Rectal smooth muscle tissue (tissue), 1 donor: ENCODE data around the gene TMEM72.

Experiments used
- H3K27ac ChIP-seq: one replicate; pipeline ENCODE4 v1.7.0; 2013; ENCODE audit warnings: low read depth, low read length, inconsistent platforms
- H3K27me3 ChIP-seq: one replicate; pipeline ENCODE4 v1.7.0; 2013; ENCODE audit warnings: low read length; ENCODE audit not compliant: control insufficient read depth, insufficient read depth
- H3K36me3 ChIP-seq: one replicate; pipeline ENCODE4 v1.7.0; 2013; ENCODE audit warnings: low read length; ENCODE audit not compliant: control insufficient read depth, insufficient read depth
- H3K4me1 ChIP-seq: one replicate; pipeline ENCODE4 v1.7.0; 2013; ENCODE audit warnings: low read length; ENCODE audit not compliant: control insufficient read depth, insufficient read depth
- H3K4me3 ChIP-seq: one replicate; pipeline ENCODE4 v1.7.0; 2013; ENCODE audit warnings: low read length
- H3K9ac ChIP-seq: one replicate; pipeline ENCODE4 v1.7.0; 2013; ENCODE audit warnings: low read length

The TMEM72 gene

DNA sequence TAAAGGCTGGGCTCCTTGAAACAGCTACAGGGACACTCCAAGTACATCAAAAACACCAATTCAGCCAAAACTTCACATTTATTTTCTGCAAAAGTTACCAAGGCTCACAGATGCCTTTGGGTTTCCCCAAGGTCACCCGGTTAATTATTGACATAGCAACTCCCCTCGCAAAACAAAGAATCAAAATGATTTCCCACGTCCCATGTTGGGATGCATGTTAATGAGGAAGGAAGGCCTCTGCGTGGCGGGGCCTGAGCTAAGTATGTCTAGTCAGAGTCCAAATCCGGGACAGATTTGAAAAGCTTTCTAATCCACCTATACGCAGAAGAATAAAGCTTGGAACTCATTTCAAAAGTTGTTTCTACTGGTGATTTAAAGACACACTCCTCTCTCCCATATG is 535 bp upstream of the TMEM72 start:
- Histone ChIP-seq H3K27me3 (no peaks in the 10 kb centered on the region), H3K27ac (no peak overlapping the region), H3K9ac (peak overlapping the region; percentile 3), H3K4me1 (no peaks in the 10 kb centered on the region), H3K4me3 (no peak overlapping the region), H3K36me3 (no peaks in the 10 kb centered on the region)

DNA sequence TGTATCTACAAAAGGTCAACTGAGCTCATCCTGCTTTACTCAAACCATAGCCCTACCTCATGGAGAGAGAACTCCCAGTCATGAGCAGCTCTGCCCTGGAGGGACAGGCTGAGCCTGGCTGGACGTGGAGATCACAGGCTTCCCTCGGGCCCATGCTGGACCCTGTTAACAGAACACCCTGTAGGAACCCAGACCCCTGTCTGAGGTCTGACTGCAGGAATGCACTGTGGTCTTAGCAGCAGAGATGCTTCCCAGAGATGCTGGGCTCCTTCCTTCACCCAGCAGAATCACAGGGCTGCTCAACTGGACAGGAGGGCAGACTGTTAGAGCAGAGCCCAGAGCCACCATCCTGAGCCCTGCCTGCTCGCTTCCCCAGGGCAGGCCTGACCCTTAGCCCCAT is 814 bp downstream of the TMEM72 start:
- no peak overlapping the region for H3K9ac ChIP-seq
- no peaks in the 10 kb centered on the region for H3K4me1 ChIP-seq
- no peaks in the 10 kb centered on the region for H3K27me3 ChIP-seq
- H3K4me3 ChIP-seq, result no peak overlapping the region
- no peaks in the 10 kb centered on the region for H3K36me3 ChIP-seq
- no peak overlapping the region for H3K27ac ChIP-seq

DNA sequence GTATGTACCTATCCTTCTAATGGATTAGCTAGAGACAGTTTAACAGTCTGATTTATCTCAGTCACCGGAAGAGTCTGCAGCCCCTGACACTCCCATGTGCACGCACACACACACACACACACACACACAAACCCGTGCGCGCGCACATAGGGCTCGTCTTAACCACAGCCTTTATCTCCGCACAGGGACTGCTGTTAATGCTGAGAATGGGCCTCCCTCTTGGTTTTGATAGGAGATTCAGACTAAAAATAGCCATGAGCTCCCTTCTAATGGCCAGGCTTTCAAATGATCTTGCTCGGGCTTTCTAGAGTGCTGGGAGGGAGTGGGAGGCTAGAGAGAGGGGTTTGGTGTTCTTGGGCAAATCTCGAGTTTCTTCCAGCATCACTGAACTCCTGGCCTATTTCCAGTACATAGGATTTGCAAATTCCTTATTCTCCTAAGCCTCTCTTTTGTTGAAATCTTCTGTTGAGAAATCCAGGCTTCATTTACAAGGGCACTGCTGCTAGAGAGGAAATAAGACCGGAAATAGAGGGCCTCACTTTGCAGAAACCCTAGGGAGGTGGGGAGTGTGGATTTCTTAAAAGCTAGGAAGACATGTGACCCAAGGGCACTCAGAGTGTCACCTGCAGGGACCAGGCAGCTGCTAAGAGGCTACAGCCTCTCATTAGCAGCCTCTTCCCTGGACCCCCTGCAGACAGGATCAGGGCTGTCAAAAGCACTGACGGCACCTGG is 2.4 kb downstream of the TMEM72 start:
- Histone ChIP-seq H3K27me3 (no peaks in the 10 kb centered on the region), H3K36me3 (no peaks in the 10 kb centered on the region), H3K4me3 (no peak overlapping the region), H3K9ac (no peak overlapping the region), H3K4me1 (no peaks in the 10 kb centered on the region), H3K27ac (no peak overlapping the region)

DNA sequence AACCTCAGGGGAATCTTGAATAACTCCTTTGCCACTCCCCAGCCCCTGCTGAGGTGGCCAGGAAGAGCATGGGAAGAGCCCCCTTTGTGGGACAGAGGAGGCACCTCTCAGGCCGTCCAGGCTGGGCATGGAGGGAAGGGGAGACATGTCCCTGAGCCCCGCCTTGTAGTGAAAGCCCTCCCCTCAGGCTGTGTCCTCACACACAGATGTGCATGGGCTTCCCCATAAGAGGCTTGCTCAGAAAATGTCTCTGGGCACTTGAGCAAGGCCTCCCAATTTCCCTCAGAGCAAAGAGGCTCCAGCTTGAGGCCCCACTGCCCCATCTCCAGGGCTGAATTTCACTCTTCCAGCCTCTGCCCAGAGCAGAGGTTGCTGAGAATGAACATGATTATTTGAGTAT is 3.8 kb downstream of the TMEM72 start:
- H3K4me3 ChIP-seq, result no peak overlapping the region

DNA sequence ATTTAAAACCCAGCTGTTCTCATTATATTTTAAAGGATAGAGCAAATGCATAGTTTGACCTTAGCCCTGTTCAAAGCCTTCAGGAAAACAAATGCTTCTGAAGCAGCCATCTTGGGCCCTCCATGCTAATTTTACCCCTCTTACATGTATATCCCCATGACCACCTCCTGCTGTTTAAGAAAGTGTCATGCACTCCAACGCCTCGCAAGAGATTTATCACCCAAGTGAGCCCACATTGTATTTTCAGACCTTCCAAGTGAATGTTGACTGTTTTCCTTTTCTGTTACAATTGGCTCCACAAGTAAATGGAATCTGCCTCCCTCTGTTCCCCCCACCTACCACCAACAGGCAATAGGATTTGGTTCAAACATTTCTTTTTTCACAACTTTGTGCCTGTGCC is 5.3 kb downstream of the TMEM72 start:
- no peaks in the 10 kb centered on the region for H3K36me3 ChIP-seq
- no peaks in the 10 kb centered on the region for H3K27me3 ChIP-seq
- no peak overlapping the region for H3K4me3 ChIP-seq
- no peak overlapping the region for H3K27ac ChIP-seq
- no peaks in the 10 kb centered on the region for H3K4me1 ChIP-seq
- H3K9ac ChIP-seq, result no peak overlapping the region

More for the DNA sequence above, 3.8 kb downstream of the TMEM72 start:
- H3K27me3 ChIP-seq, result no peaks in the 10 kb centered on the region
- no peak overlapping the region for H3K27ac ChIP-seq
- no peaks in the 10 kb centered on the region for H3K36me3 ChIP-seq
- no peaks in the 10 kb centered on the region for H3K4me1 ChIP-seq
- H3K9ac ChIP-seq, result no peak overlapping the region

DNA sequence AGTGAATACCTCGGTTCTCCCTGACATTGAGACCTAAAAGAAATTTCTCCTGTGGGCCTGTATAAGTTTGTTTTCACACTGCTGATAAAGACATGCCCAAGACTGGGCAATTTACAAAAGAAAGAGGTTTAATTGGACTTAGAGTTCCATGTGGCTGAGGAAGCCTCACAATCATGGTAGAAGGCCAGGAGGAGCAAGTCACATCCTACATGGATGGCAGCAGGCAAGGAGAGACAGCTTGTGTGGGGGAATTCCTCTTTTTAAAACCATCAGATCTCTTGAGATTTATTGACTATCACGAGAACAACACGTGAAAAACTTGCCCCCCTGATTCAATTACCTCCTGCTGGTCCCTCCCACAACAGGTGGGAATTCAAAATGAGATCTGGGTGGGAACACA is 6.7 kb downstream of the TMEM72 start:
- Histone ChIP-seq H3K4me3 (no peak overlapping the region), H3K27me3 (no peaks in the 10 kb centered on the region), H3K27ac (no peak overlapping the region), H3K4me1 (no peaks in the 10 kb centered on the region), H3K36me3 (no peaks in the 10 kb centered on the region), H3K9ac (no peak overlapping the region)

DNA sequence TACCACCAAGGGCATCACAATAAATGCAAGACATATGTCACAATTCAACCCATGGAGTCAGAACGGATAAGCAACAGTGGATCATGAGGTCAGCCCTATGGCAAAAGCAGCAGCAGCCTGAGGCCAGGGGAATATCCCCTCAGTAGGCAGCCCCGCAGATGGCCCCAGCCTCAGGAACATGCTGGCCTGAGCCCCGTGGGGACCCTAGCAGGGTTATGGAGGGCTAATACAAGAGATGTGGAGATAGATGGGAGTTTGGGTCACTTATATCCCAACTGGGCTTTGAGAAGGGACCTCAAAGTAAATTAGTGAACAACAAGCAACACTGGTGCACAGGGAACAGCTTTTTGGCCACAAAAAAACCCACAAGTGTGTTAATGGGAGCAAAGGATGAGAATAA is 9.1 kb downstream of the TMEM72 start:
- Histone ChIP-seq H3K9ac (no peak overlapping the region), H3K27me3 (no peaks in the 10 kb centered on the region), H3K4me3 (no peak overlapping the region), H3K36me3 (no peaks in the 10 kb centered on the region), H3K4me1 (no peaks in the 10 kb centered on the region), H3K27ac (no peak overlapping the region)

DNA sequence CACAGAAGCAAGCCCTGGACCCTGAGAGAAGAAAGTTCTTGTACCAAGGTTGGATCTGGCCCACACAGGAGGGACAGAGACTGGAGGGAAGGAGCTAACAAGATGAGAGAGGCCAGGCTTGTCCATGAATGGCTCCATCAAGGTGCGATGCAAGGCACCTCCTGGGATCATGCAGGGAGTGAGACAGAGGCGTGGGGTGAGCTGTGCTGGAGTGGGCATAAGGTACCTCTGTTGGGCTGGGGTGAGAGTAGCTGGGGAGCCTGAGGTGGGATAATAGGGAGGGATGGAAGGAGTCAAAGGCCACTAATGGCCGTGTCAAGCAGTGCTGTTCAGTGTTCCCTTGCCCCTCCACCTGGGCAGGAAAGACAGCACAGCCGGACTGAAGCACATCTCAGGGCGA is 9.9 kb downstream of the TMEM72 start:
- no peaks in the 10 kb centered on the region for H3K36me3 ChIP-seq
- no peak overlapping the region for H3K9ac ChIP-seq
- H3K27ac ChIP-seq, result no peak overlapping the region
- H3K27me3 ChIP-seq, result no peaks in the 10 kb centered on the region
- no peaks in the 10 kb centered on the region for H3K4me1 ChIP-seq
- H3K4me3 ChIP-seq, result no peak overlapping the region

DNA sequence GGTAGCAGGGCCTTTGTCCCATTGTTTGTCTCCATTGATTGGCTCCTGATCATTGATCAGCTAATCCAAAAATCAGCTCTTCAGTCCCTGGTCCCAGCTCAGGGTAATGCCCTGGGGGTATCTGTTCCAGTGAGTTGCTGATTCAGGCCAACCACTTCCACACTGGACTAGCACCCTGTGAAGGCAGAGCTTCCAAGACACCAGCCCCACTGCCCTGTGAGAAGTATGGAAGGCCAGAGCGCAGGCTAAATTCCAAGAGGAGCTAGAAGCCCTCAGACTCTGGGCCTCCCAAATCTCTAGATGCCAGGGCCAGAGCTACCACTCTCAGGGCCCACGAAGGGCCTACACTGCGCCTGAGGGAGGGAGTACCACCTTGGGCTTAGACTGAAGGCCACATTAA is 10.4 kb downstream of the TMEM72 start:
- H3K4me3 ChIP-seq, result no peak overlapping the region
- no peaks in the 10 kb centered on the region for H3K27me3 ChIP-seq
- no peak overlapping the region for H3K9ac ChIP-seq
- no peaks in the 10 kb centered on the region for H3K4me1 ChIP-seq
- no peaks in the 10 kb centered on the region for H3K36me3 ChIP-seq
- no peak overlapping the region for H3K27ac ChIP-seq

DNA sequence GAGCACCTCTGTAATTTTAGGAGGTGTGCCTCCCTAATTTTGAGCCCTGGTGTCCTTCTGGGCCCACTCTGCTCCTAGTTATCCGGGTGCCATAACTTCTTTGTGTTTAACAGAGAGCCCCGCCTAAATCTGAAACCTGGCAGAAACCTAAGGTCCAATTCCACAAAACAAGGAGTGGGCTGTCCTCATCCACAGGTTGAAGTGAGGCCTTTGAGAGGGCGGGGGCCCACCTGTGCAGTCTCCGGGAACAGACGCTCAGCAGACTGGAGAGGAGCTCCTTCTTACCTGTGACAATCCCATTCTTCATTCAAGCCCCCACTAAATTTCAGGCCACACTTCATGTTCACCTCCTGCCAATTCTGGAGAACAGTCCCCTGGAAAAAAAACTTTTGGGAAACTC is 10.9 kb downstream of the TMEM72 start:
- Histone ChIP-seq H3K4me3 (no peak overlapping the region), H3K27ac (no peak overlapping the region), H3K9ac (no peak overlapping the region), H3K4me1 (no peaks in the 10 kb centered on the region), H3K27me3 (no peaks in the 10 kb centered on the region), H3K36me3 (no peaks in the 10 kb centered on the region)

DNA sequence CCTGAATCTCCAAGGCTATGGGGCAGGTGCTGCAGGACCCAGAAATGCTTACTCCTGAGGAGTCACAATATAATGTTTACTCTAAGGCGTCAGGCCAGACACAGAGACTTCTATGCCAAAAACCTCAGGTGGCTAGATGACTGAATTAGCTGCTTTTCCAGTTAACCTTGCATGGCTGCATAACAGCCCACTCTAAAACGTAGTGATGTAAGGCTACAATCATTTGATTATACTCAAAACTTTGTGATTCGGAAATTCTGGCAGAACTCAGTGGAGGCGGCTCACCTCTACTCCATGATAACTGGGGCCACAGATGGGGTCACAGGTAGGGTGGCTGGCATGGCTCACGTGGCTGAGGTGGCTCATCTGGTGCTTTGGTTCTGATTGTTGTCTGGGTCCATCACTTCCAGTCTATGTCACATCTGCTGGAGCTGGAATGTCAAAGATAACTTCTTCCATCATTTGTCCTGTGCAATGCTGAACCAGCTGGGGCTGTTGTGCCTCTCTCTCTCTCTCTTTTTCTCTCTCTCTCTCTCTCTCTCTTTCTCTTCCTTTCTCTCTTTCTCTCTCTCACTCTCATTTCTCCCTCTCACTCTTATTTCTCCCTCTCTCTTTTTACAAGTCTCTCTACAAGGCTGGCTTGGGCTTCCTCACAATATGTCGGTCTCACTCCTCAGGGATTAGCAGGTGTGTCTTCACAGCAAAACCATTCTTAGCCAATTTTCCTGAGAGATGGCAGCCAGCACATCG is 11.8 kb downstream of the TMEM72 start:
- Histone ChIP-seq H3K36me3 (no peaks in the 10 kb centered on the region), H3K27ac (no peak overlapping the region), H3K27me3 (no peaks in the 10 kb centered on the region), H3K4me1 (no peaks in the 10 kb centered on the region), H3K9ac (no peak overlapping the region), H3K4me3 (no peak overlapping the region)

DNA sequence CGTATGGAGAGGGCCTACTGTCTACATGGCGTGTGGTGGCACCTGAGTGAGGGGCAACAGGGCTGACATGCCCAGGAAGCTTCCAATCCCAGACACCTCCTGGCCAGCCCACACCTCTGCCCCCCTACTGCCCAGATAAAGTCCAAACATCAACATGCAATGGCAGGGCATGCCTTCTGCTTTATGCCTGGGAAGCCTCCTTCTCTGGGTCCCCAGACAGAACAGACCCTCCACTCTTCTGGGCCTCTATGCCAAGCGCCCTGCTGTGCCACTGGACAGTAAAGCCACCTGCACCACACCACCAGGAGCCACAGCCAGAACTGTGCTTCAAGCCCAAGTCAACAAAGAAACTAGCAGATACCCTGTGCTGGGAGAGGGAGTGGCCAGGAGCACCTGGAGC is 12.5 kb downstream of the TMEM72 start:
- H3K9ac ChIP-seq, result no peak overlapping the region
- H3K4me1 ChIP-seq, result no peaks in the 10 kb centered on the region
- no peaks in the 10 kb centered on the region for H3K27me3 ChIP-seq
- H3K36me3 ChIP-seq, result no peaks in the 10 kb centered on the region
- H3K4me3 ChIP-seq, result no peak overlapping the region
- H3K27ac ChIP-seq, result no peak overlapping the region
